Esophagus muscularis mucosa (tissue), 4 donors: ENCODE results near the gene KIF12. TPM values are rescaled to one million over a fixed set of nuclear protein-coding genes. Genes with fewer than 3 reads are reported as not detected.
"Not testable (repeated sequence)": the region's sequence is repeated elsewhere in the genome, so short reads cannot be mapped to it uniquely, and the experiment has no call there.

ENCODE experiments used
- DNase-seq: peaks from one replicate; pipeline ENCODE4 v3.0.0-alpha.2; 2017; ENCODE audit errors: extremely low spot score
- H3K27ac ChIP-seq, 4 donors: fragments of 200-600 bp; sonication (generic); replicated peaks in 1 of 4; 1 replicate in 3 of 4; 2 replicates in 1 of 4; pipeline ENCODE4 v1.5.1; 2016 to 2019; ENCODE audit warnings: mild to moderate bottlenecking in 1 of 4
- H3K27me3 ChIP-seq, 4 donors: fragments of 200-600 bp; sonication (generic); one replicate each; pipeline versions ENCODE4 v1.5.1 to v1.6.0; 2016 to 2019
- H3K36me3 ChIP-seq, 4 donors: fragments of 200-600 bp; sonication (generic); one replicate each; pipeline ENCODE4 v1.5.1; 2016 to 2019
- H3K4me1 ChIP-seq, 4 donors: fragments of 200-600 bp; sonication (generic); one replicate each; pipeline ENCODE4 v1.5.1; 2016 to 2019
- H3K4me3 ChIP-seq, 4 donors: fragments of 200-600 bp; sonication (generic); 1 replicate in 2 of 4; 2 replicates in 2 of 4; pipeline ENCODE4 v1.5.1; 2016 to 2019; ENCODE audit warnings: mild to moderate bottlenecking in 4 of 4, moderate library complexity in 1 of 4
- H3K9me3 ChIP-seq, 4 donors: fragments of 200-600 bp; sonication (generic); 1 replicate in 3 of 4; 2 replicates in 1 of 4; pipeline ENCODE4 v1.5.1; 2016 to 2019
- EP300 ChIP-seq: sonication (generic); formaldehyde crosslinking; IDR thresholded peaks from one replicate; pipeline ENCODE4 v1.6.1; 2017; ENCODE audit warnings: antibody characterized with exemption
- POLR2A ChIP-seq: fragments of 450-650 bp; IDR thresholded peaks from one replicate; pipeline ENCODE4 v1.6.1; 2017; ENCODE audit warnings: antibody characterized with exemption, moderate library complexity, mild to moderate bottlenecking, low read depth
- POLR2AphosphoS5 ChIP-seq, 2 donors: sonication (generic); formaldehyde crosslinking; IDR thresholded peaks; one replicate each; pipeline ENCODE4 v1.6.1; 2017; ENCODE audit warnings: antibody characterized with exemption in 2 of 2
- WGBS: methylation state at CpG from one replicate; pipeline ENCODE4 v1.1.5; 2018; 5-methylcytosine and 5-hydroxymethylcytosine counted together
- intact Hi-C: fragments of 100-400 bp; cut with DNase I; formaldehyde crosslinking; loops from one replicate; pipeline ENCODE4 v1.15.1; 2023
- total RNA-seq, 4 donors: library from RNA; depleted of rRNA; stranded (reverse); fragments of >200 nt; gene quantifications; one replicate each; pipeline versions ENCODE4 v1.1.0 to v1.2.1, GENCODE V29; 2016
- TF ChIP-seq, protein P1 (sequence below), 3 experiments: fragments of 200-600 bp in 2 of 3; fragments of 450-650 bp in 1 of 3; sonication (generic) in 2 of 3; IDR thresholded peaks; one replicate each; pipeline ENCODE4 v1.5.1; 2017 to 2019; ENCODE audit warnings: antibody characterized with exemption in 3 of 3, mild to moderate bottlenecking in 2 of 3, moderate library complexity in 1 of 3

Gene KIF12
- total RNA-seq, 4 donors from 2014 or later = not detected

DNA sequence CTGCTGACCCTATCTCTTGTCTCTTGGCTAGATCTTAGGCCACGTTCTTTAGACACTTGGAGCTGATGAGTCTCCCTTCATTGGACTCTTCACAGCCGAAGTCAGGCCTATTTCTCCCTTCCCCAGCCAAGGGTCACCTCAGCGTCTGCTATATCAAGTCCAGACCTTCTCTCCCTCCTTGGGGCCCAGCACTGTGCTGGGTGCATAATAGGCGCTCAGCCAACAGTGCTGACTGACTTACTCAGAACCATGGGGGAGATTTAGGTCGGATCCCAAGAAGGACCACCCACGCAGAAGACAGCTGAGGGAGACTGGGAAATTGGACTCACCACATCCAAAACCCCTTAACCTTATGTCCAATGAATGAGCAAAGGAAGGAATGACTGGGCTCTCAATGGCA is 15.4 kb downstream of the KIF12 start:
- WGBS = 89% methylated on average over 6 of the region's 6 CpGs
- no peak overlapping the region for H3K4me3 ChIP-seq
- intact Hi-C loops = no loop called here
- H3K36me3 ChIP-seq = no peaks in the 10 kb centered on the region
- no peaks in the 10 kb centered on the region for H3K9me3 ChIP-seq
- peaks cover 0 to 3% (median 0%) of the 10 kb centered on the region in 4 donors for H3K27me3 ChIP-seq
- DNase-seq = no peak
- TF ChIP-seq POLR2A (no peak), POLR2AphosphoS5 (IDR thresholded peaks at IDR 0.05) (no peak), EP300 (no peak)
- TF ChIP-seq, protein P1, sequence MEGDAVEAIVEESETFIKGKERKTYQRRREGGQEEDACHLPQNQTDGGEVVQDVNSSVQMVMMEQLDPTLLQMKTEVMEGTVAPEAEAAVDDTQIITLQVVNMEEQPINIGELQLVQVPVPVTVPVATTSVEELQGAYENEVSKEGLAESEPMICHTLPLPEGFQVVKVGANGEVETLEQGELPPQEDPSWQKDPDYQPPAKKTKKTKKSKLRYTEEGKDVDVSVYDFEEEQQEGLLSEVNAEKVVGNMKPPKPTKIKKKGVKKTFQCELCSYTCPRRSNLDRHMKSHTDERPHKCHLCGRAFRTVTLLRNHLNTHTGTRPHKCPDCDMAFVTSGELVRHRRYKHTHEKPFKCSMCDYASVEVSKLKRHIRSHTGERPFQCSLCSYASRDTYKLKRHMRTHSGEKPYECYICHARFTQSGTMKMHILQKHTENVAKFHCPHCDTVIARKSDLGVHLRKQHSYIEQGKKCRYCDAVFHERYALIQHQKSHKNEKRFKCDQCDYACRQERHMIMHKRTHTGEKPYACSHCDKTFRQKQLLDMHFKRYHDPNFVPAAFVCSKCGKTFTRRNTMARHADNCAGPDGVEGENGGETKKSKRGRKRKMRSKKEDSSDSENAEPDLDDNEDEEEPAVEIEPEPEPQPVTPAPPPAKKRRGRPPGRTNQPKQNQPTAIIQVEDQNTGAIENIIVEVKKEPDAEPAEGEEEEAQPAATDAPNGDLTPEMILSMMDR (IDR thresholded peaks at IDR 0.05) = no peak
- no peak overlapping the region for H3K27ac ChIP-seq
- peaks cover 0 to 8% (median 3%) of the 10 kb centered on the region in 4 donors for H3K4me1 ChIP-seq

DNA sequence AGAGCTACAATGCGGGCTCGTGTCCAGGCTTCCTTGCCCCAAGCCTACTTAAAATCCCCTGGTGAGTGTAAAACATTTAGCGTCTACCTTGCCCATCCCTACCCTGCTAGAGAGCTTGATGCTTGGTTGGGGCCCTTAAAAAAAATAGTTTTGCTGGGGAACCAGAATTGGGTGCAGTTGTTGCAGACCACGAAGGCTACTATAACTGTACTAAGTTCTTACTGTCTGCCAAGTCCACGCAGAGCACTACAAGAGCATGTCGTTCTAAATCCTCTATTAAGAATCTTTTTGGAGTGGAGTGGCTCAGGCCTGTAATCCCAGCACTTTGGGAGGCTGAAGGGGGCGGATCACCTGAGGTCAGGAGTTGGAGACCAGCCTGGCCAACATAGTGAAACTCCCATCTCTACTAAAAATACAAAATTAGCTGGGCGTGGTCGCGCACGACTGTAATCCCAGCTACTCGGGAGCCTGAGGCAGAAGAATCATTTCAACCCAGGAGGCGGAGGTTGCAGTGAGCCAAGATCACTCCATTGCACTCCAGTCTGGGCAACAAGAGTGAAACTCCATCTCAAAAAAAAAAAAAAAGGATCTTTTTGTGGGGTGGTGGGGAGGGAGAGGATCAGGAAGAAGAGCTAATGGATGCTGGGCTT is 16.2 kb downstream of the KIF12 start:
- not testable (repeated sequence) for H3K36me3 ChIP-seq, H3K27me3 ChIP-seq, H3K9me3 ChIP-seq, DNase-seq, H3K4me3 ChIP-seq, H3K4me1 ChIP-seq, H3K27ac ChIP-seq
- intact Hi-C loops = loop anchor here (1.0 kb wide), 1 partner anchor 208 kb away; no protein-coding TSS in a partner anchor
- WGBS = 58% methylated on average over 11 of the region's 13 CpGs

DNA sequence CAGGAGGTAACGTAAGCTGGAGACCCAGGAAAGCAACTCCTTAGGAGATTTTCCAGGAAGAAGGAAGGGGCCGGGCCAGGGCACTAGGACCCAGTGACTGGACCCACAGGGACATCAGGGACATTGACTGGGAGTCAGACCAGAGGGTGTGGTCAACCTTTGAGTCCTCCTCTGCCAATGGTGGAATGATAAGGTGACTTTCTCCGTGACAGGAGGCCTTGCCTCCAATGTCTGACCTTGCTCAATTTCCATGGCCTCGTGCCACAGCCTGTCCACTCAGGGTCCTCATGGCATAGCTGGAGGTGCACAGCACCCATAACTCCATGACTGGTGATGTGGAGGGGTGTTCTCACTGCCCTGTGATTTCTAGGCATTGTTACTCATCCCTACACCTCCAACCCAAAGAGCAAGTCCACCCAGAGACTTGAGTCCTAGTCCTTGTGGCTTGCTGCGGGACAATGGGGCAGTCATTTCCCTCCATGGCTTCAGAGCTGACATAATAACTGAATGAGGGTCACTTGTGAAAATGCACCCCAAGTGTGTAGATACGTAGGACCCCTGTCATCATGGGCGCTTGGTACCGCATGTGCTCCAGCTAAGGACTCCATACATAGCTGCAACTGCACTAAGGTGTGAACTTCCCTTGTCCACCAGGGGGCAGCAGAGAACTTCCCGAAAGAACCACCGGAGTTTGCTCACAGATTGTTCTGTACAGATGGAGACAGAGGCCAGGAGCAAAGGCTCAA is 16.9 kb downstream of the KIF12 start:
- H3K4me1 ChIP-seq = peaks cover 0 to 8% (median 3%) of the 10 kb centered on the region in 4 donors
- no peak overlapping the region for H3K4me3 ChIP-seq
- peaks cover 0 to 14% (median 0%) of the 10 kb centered on the region in 4 donors for H3K27me3 ChIP-seq
- WGBS = 79% methylated on average over 8 of the region's 10 CpGs
- no peaks in the 10 kb centered on the region for H3K9me3 ChIP-seq
- intact Hi-C loops = loop anchor here (1.0 kb wide), 1 partner anchor 209 kb away; no protein-coding TSS in a partner anchor
- DNase-seq = peak; percentile 98
- no peak overlapping the region for H3K27ac ChIP-seq
- TF ChIP-seq POLR2AphosphoS5 (IDR thresholded peaks at IDR 0.05) (peak in 1 of 2 donors; percentile 23), EP300 (no peak)
- TF ChIP-seq, protein P1 (IDR thresholded peaks at IDR 0.05) = peak; percentile 75 to 96 (median 86)
- H3K36me3 ChIP-seq = no peaks in the 10 kb centered on the region

DNA sequence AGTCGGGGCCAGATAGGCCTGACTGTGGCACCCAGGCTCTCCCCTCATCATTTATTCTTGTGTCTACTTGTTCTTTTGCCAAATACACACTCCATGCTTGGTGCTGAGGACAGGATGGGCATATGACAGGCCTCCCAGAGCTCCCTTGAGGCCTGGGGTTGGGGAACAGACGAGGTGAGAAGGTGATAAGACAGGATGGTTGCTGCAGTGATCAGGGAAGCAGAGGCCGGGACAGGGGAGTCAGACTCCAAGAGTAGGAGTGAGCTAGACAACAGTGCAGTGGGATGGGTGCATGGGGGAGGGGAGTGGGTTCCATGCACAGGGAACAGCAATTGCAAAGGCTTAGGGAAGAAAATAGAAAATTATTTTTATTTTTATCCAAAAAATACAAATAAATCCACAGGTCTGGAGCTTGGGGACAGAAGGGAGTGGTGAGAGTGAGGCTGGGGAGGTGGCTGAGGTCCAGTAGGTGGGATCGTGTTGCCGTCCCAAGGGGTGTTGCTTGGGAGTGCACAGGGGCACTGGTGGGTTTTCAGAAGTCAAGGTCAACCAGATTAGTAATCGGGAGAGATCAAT is 17.6 kb downstream of the KIF12 start:
- Histone ChIP-seq H3K36me3 (no peaks in the 10 kb centered on the region), H3K27ac (no peak overlapping the region), H3K4me1 (peaks cover 0 to 8% (median 3%) of the 10 kb centered on the region in 4 donors), H3K9me3 (no peaks in the 10 kb centered on the region), H3K4me3 (no peak overlapping the region), H3K27me3 (peaks cover 0 to 20% (median 0%) of the 10 kb centered on the region in 4 donors)
- intact Hi-C loops = loop anchor here (1.0 kb wide), 1 partner anchor 210 kb away; no protein-coding TSS in a partner anchor
- WGBS = 84% methylated on average over 6 of the region's 6 CpGs
- no peak for DNase-seq
- no peak for TF ChIP-seq EP300
- TF ChIP-seq, protein P1 (IDR thresholded peaks at IDR 0.05) = no peak
- no peak for TF ChIP-seq POLR2AphosphoS5 (IDR thresholded peaks at IDR 0.05)
- no peak for TF ChIP-seq POLR2A
